NCI-H2227 (cell line): Measurements from ENCODE around the gene GPAT3.
"Not testable (repeated sequence)": the region's sequence is repeated elsewhere in the genome, so short reads cannot be mapped to it uniquely, and the experiment has no call there.

Experiments
- DNase-seq: peaks from one replicate; lab custom pipeline; 2025; ENCODE audit not compliant: unreplicated experiment; lab: John Stamatoyannopoulos, UW

GPAT3 gene

GRCh38 chr4:83591730-83592129 is 55.8 kb downstream of the GPAT3 start:
- DNase-seq = no peak

GRCh38 chr4:83599183-83599582 is 63.3 kb downstream of the GPAT3 start:
- no peak for DNase-seq

- no peak for DNase-seq
These were observed 67.2 kb downstream of the GPAT3 start for GRCh38 chr4:83603129-83603528.

- no peak for DNase-seq
These were observed 68.4 kb downstream of the GPAT3 start for GRCh38 chr4:83604321-83604720.

- DNase-seq = no peak
These were observed 69.3 kb downstream of the GPAT3 start for GRCh38 chr4:83605210-83605609.

GRCh38 chr4:83605744-83606172 is 69.8 kb downstream of the GPAT3 start:
- no peak for DNase-seq

GRCh38 chr4:83606460-83606859 is 70.6 kb downstream of the GPAT3 start:
- DNase-seq = no peak

GRCh38 chr4:83606898-83607297 is 71.0 kb downstream of the GPAT3 start:
- DNase-seq = no peak

GRCh38 chr4:83609365-83609764 is 73.5 kb downstream of the GPAT3 start:
- no peak for DNase-seq

- no peak for DNase-seq
These were observed 74.8 kb downstream of the GPAT3 start for GRCh38 chr4:83610729-83611128.

GRCh38 chr4:83613023-83613422 is 77.1 kb downstream of the GPAT3 start:
- no peak for DNase-seq

- DNase-seq = no peak
These were observed 78.1 kb downstream of the GPAT3 start for GRCh38 chr4:83613994-83614393.

- no peak for DNase-seq
These were observed 80.3 kb downstream of the GPAT3 start for GRCh38 chr4:83616252-83616651.

GRCh38 chr4:83617371-83618035 is 81.6 kb downstream of the GPAT3 start:
- no peak for DNase-seq

GRCh38 chr4:83618431-83618830 is 82.5 kb downstream of the GPAT3 start:
- no peak for DNase-seq

GRCh38 chr4:83618991-83619645 is 83.2 kb downstream of the GPAT3 start:
- no peak for DNase-seq

GRCh38 chr4:83622127-83622526 is 86.2 kb downstream of the GPAT3 start:
- not testable (repeated sequence) for DNase-seq

- DNase-seq = no peak
These were observed 89.9 kb downstream of the GPAT3 start for GRCh38 chr4:83625821-83626220.

GRCh38 chr4:83626245-83626836 is 90.4 kb downstream of the GPAT3 start:
- DNase-seq = no peak

GRCh38 chr4:83629945-83630721 is 94.2 kb downstream of the GPAT3 start:
- no peak for DNase-seq

- no peak for DNase-seq
These were observed 95.2 kb downstream of the GPAT3 start for GRCh38 chr4:83631066-83631465.

GRCh38 chr4:83636930-83637329 is 101.0 kb downstream of the GPAT3 start:
- DNase-seq = no peak
